ENCODE data around the gene ZNF324. TPM values are rescaled to one million over a fixed set of nuclear protein-coding genes. Genes with fewer than 3 reads are reported as not detected.
"Not testable (repeated sequence)": the region's sequence is repeated elsewhere in the genome, so short reads cannot be mapped to it uniquely, and the experiment has no call there.

Gene ZNF324
- 10 to 100 TPM in 2 of 4 donors, 1 to 10 TPM in 2; 8.6 to 11.4 (median 9.8) TPM for polyA plus RNA-seq (ENCODE audit: insufficient read length in 4 of 4)

DNA sequence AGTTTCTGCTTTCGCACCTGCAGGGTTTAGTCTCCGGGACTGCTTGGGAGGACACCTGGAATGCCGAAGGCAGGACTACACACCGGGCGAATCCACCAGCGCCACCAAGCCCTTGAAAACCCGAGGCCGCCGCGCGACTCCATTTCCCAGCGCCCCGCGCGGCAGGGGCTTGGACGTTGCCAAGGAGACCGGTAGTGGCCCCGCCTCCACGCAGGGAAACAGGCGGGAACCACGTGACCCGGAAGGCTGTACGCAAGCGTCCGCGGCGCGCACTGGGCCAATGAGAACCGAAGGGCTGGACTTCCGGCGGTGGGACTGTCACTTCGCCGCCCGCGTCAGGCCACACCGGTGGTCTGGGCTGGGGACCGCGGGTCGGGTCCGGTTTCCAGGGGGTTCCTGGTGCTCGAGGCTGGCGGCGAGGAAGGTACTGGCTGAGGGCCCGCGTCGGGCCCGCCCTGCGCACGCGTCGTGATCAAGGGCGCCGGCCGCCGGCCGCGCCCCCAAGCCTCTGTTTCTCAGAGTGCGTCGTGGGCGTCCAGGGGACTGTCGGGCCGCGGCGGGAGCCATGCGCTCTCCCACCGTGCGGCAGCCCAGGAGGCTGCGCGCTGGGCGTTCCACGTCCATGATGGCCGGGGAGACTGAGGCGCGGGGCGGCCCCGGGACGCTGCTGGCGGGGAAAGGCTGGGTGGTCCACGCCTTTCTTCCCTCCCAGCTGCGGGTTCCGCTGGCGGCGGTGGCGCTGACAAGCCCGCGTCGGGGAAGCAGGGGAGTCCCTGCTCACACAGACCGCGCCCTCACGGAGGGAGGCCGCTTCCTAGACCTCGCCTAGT, at the start of gene ZNF324:
TSS of gene ZNF324 (plus strand) at position 321 of the 830 bp plus-strand sequence. CDS start 2,106 bp downstream, outside the sequence.
- DNase-seq (ENCODE audit: low read depth in 4 of 4, low spot score in 3 of 4), result peak; percentile 94 to 97 (median 96)

DNA sequence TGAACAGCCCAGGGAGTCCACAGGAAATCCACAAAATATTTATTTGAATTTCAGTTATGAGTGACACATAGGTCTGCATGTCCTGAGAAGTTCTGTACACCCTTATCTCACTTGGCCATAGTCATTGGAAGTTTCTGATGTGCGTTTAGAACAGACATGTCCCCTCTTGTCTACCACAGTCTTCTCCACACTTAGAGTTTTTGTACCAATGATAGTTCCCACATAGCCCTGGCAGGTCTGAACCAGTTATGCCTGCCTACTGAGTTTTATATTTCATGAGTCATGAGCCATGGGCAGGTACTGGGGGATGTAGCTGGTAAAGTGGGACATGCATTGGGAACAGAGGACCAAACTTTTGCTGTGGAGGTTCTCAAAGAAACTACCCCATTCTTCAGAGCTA, 38.3 kb upstream of the ZNF324 start:
- no peak for DNase-seq (ENCODE audit: low read depth in 4 of 4, low spot score in 3 of 4)

DNA sequence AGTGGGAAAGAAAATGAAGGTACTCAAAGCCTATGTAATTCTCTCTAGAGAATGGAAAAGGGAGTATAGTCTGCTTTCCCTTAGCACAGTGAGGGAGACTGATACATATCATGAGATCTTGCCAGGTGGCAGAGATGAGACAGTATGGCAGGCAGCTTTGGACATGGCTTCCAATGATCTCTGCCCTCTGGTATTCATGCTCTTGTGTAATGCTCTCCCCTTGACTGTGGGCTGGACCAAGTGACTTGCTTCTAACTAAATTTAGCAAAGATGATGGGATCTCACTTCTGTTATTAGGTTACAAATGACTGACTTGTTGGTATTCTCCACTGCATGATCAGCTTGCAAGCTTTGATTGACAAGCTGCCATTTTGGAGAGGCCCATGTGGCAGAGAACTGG, 37.1 kb upstream of the ZNF324 start:
- DNase-seq (ENCODE audit: low read depth in 4 of 4, low spot score in 3 of 4), result no peak

DNA sequence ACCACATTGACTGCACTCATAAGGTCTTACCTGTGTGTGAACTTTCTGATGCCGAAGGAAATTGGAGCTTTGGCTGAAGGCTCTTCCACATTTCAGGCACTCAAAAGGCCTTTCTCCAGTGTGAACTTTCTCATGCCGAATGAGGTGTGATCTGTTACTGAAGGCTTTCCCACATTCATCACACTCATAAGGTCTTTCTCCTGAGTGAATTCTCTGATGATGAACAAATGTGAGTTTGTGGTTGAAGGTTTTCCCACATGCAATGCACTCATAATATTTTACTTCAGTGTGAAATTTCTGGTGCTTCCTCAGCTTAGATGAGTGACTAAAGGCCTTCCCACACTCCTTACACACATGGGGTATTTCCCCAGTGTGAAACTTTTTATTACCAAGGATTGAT, 32.7 kb upstream of the ZNF324 start:
- no peak for DNase-seq (ENCODE audit: low read depth in 4 of 4, low spot score in 3 of 4)

DNA sequence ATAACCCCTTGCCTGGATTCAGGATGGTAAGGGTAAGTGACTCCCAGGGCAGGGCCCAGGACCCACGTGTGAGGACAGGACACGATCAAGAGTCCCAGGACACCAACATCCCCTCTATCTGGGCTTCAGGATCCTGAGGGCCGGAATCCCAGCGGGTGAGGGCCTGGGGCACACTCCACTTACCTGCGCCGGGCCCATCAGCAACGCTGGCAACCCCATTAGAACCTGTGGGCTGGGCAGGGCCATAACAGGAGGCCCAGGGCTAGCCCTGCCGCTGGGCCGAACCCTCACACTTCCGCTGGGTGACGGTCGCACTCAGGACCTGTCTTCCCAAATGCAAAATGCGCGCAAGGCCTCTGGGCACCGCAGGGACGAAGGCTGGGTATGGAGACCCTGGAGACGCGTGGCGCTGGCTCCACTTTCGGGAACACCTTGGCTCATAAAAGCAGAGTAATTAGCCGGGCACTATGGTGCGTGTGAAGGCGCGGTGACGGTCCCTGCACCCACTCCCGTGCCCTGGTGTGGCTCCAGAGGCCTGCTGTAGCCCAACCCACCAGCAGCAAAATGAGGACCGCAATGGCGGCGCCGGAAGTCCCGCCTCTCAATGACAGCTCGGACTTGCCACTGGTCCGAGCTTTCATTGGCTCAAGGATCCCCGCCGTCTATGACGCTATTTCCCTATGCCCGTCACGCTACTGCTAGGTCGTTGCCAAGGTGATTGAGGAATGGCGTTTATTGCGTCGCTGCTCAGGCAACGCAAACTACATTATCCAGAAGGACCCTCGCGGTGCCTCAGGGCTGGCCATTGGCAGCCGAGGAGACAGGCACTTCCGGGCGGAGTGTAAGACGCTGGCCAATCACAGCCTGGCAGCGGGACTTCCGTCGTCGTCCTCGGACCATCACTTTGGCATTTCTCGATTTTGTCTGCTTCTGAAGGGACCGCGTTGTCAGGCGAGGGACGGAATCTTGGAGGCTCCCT, 27.0 kb upstream of the ZNF324 start, which contains the start of gene ZNF132:
TSS of gene ZNF132 (minus strand) at position 578 of the 979 bp plus-strand sequence. CDS start at position 246, 332 bp downstream.
- DNase-seq (ENCODE audit: low read depth in 4 of 4, low spot score in 3 of 4), result peak; percentile 98 to 99 (median 99)

DNA sequence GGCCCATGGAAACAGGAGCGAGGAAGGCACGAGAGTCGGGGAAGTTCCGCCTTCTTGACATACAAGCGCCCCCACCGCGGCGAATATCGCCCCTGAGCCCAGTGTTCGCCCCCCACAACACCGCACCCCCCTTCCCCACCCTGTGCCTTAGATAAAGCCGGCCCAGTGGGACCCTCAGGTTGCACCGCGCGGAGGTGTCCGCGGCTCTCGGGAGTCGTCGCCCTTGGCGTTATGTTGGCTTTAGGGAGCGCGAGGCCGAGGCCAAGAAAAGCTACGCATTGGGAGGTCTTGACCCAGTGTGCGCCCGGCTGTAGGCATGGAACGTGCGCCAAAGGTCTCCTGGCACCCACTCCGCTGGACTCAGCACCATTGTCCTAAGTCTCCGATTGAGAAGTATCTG, 26.3 kb upstream of the ZNF324 start:
- no peak for DNase-seq (ENCODE audit: low read depth in 4 of 4, low spot score in 3 of 4)

DNA sequence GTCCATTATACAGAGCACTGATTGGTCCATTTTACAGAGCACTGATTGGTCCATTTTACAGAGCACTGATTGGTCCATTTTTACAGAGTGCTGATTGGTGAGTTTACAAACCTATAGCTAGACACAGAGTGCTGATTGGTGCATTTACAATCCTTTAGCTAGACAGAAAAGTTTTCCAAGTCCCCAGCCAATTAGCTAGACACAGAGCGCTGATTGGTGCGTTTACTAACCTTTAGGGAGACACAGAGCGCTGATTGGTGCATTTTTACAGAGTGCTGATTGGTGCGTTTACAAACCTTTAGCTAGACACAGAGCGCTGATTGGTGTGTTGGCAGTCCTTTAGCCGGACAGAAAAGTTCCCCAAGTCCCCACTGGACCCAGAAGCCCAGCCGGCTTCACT, 23.9 kb upstream of the ZNF324 start:
- not testable (repeated sequence) for DNase-seq (ENCODE audit: low read depth in 4 of 4, low spot score in 3 of 4)

DNA sequence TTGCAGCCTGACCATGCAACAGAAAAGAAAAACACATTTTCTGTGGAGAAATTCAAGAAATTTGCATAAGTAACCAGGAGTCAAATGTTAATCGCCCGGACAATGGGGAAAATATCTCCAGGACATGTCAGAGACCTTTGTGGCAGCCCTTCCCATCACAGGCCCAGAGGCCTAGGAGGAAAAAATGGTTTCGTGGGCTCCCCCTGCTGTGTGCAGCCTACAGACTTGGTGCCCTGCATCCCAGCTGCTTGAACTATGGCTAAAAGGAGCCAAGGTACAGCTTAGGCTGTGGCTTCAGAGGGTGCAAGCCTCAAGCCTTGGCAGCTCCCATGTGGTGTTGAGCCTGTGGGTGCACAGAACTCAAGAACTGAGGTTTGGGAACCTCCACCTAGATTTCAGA, 18.0 kb upstream of the ZNF324 start:
- not testable (repeated sequence) for DNase-seq (ENCODE audit: low read depth in 4 of 4, low spot score in 3 of 4)

DNA sequence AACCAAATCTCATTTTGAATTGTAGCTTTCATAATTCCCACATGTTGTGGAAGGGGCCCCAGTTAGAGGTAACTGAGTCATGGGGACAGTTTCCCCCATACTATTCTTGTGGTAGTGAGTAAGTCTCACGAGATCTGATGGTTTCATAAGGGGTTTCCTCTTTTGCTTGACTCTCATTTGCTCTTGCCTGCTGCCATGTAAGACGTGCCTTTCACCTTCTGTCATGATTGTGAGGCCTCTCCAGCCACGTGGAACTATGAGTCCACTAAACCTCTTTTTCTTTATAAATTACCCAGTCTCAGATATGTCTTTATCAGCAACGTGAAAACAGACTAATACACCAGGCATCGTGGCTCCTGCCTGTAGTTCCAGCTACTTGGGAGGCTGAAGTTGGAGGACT, 16.9 kb upstream of the ZNF324 start:
- DNase-seq (ENCODE audit: low read depth in 4 of 4, low spot score in 3 of 4), result not testable (repeated sequence)

DNA sequence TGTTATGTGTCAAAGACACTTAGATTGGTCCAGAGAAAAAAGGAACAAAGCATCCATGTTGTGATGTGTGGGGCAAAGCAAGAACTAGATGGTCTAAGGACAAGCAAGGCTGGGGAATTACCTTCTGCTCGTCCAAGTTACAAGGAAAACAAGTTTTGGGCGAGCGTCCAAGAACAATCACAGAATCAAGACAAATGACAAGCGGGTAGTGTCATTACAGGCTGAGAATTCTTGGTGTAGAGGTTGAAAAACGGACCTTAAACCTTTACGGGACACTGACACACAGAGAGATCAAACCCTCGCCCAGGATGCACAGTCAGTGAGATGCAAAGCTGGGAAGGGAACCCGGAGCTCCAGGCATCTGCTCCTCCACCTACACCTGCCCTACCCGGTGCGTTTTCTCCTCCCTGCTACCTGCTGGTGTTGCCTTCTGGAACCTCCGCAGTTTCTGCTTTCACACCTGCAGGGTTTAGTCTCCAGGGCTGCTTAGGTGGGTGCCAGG, 16.0 kb upstream of the ZNF324 start:
- DNase-seq (ENCODE audit: low read depth in 4 of 4, low spot score in 3 of 4), result no peak

DNA sequence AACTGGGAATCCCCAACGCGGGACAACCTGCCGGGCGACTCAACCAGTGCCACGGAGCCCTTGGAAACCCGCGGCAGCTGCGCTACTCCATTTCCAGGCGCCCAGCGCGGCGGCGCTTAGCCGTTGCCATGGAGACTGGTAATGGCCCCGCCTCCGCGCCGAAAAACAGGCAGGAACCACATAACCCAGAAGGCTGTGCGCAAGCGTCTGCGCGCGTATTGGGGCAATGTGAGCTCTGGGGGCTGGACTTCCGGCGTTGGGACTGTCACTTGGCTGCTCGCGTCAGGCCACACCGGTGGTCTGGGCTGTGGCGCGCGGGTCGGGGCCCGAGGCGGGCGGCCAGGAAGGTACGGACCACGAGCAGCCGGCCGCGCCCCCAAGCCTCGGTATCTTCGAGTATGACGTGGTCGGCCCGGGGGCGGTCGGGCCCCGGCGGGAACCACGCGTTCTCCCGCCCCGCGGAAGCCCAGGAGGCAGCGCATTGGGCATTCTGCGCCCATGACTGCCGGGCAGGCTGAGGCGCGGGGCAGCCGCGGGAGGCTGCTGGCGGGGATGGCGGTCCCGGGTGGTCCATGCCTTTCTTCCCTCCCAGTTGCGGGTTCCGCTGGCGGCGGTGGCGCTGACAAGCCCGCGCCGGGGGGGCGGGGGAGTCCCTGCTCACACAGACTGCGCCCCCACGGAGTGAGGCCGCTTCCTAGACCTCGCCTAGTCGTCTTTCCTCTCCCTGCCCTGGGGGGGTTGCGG, 15.3 kb upstream of the ZNF324 start, which contains the start of gene ZNF324B:
TSS of gene ZNF324B (plus strand) at position 265 of the 744 bp plus-strand sequence. CDS start 2,080 bp downstream, outside the sequence.
- DNase-seq (ENCODE audit: low read depth in 4 of 4, low spot score in 3 of 4), result peak; percentile 90 to 95 (median 94)

DNA sequence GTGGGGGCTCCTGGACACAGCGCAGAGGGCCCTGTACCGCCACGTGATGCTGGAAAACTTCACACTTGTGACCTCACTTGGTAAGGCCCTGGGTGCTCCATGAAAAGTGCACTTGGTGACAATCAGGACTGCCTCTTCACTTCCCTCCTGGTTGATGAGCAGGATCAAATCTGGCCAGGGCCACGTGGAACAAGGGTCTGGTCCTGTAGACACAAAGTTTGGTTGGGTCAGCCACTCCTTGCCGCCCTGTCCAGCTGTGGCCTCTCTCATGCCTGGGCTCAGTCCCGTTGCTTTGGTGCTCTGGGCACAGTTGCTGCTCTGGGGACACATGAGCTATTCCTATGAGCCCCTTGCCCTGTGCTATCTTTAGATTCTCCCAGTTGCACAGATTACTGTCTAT, 13.1 kb upstream of the ZNF324 start:
- no peak for DNase-seq (ENCODE audit: low read depth in 4 of 4, low spot score in 3 of 4)

DNA sequence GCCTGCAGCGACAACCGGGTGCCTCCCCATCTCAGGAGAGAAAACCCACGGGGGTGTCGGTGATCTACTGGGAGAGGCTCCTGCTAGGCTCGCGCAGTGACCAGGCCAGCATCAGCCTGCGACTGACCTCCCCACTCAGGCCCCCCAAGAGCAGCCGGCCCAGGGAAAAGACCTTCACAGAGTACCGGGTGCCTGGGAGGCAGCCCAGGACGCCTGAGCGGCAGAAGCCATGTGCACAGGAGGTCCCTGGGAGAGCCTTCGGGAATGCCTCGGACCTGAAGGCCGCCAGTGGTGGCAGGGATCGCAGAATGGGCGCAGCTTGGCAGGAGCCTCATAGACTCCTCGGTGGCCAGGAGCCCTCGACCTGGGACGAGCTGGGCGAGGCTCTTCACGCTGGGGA, 11.6 kb upstream of the ZNF324 start:
- no peak for DNase-seq (ENCODE audit: low read depth in 4 of 4, low spot score in 3 of 4)

DNA sequence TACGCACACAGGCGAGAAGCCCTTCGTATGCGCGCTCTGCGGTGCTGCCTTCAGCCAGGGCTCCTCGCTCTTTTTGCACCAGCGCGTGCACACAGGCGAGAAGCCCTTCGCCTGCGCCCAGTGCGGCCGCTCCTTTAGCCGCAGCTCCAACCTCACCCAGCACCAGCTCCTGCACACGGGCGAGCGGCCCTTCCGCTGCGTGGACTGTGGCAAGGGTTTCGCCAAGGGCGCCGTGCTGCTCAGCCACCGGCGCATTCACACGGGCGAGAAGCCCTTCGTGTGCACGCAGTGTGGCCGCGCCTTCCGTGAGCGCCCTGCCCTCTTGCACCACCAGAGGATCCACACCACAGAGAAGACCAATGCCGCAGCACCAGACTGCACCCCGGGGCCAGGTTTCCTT, 10.8 kb upstream of the ZNF324 start:
- DNase-seq (ENCODE audit: low read depth in 4 of 4, low spot score in 3 of 4), result no peak

DNA sequence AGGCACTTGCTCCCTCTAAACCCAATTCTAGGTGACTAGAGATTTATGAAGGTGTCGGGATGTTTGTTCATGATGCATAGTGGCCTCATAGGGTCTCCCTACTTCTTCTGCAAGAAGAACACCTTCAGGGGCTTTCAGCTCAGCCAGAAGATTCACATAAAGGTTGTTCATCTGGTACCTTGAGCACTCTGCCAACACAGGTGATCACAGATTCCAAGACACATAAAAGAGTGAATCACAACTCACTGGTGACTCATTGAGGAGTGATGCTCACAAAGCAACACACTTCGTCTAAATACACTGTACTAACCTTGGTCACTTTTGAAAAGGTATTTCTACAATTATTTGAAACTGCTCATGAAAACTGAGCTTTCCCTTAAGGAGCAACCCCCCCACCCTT, 6.8 kb upstream of the ZNF324 start:
- no peak for DNase-seq (ENCODE audit: low read depth in 4 of 4, low spot score in 3 of 4)

DNA sequence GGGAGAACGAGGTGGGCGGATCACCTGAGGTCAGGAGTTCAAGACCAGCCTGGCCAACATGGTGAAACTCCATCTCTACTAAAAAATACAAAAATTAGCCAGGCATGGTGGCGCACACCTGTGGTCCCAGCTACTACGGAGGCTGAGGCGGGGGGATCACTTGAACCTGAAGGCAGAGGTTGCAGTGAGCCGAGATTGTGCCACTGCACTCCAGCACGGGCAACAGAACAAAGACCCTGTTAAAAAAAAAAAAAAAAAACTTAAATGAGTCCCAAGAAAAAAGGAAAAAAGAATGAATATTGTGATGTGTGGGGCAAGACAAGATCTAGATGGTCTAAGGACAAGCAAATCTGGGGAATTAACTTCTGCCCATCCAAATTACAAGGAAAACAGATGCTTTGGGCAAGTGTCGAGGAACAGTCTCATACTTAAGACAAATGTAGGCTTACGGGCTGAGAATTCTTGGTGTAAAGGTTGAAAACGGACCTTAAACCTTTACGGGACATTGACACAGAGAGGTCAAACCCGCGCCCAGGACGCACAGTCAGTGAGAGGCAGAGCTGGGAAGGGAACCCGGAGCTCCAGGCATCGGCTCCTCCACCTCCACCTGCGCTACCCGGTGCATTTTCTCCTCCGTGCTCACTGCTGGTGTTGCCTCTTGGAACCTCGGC, 656 bp upstream of the ZNF324 start:
- no peak for DNase-seq (ENCODE audit: low read depth in 4 of 4, low spot score in 3 of 4)

DNA sequence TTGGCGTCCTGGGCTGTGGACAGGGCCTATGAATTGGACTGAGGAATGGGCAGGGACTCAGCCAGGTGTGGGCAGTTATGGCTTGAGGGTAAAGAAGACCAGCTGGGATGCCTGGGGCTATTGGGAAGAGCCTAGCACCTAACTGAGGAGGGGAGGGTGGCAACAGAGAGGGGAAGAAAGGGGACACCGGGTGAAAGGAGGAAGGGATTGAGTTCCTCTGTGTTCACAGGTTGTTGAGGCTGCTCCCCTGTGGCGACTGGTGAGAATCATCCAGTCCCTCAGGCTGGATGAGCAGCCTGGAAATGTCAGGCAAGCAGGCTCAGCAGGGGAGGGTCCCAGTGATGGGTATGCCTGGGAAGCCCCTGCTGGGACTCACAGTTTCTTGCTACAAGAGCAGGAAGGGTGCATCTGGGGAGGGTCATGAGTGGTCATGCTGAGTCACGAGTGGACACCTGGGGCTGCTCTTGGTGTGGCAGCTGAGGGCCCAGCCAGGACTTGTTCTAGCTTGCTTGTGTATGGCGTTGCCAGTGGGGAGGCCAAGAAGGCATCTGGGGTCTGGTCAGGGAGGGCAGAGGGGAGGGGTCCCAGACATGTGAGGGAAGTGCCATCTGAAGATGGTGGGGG, 1.4 kb downstream of the ZNF324 start:
- no peak for DNase-seq (ENCODE audit: low read depth in 4 of 4, low spot score in 3 of 4)

DNA sequence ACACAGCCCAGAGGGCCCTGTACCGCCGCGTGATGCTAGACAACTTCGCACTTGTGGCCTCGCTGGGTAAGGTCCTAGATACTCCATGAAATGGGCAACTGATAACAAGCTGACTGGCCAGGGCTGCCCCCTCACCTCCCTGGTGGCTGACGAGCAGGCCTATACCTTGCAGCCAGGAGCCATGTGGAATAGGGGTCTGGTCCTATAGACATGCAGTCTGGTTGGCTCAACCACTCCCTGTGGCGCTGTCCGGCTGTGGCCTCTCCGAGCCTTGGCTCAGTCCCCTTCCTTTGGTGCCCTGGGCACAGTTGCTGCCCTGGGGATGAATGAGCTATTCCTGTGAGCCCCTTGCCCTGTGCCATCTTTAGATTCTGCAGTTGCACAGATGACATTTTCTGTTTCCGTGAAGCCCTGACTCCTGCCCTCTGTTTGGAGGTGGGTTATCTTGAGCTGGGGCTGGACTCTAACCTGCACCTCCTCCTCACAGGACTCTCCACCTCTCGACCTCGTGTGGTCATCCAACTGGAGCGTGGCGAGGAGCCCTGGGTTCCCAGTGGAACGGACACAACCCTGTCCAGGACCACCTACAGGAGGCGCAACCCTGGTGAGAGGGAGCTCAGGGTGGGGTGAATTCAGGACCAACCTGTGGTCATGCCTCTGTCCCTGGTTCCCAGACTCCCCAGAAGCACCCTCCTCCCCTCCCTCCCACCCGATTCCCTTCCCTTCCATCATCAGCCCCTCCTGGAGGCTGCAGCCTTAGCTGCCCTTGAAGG, 2.5 kb downstream of the ZNF324 start:
- DNase-seq (ENCODE audit: low read depth in 4 of 4, low spot score in 3 of 4), result no peak

All from right renal pelvis (tissue), 4 donors.